Measurements from ENCODE around the gene GCSAM.

Gene GCSAM

DNA sequence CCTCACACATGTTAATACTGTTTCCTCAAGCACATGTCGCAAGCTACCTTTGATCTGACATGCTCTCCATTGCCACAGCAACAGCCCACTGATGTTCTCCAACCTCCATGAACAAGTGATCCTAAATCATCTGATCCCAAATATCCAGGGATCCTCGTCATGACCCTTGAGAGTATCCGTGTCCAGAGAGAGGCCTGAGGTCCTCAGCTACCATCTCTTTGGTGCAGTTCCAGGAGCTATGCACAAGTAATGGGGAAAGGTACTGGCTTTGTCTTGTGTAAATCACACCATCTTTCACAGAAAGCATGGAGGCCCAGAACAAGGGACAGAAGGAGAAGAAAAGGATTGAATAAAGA, 2.4 kb downstream of the GCSAM start:
- TF ChIP-seq TCF12 (IDR thresholded peaks at IDR 0.05; ENCODE audit: low read depth) = no peak
- no peak for TF ChIP-seq EGR1 (IDR thresholded peaks at IDR 0.05)

DNA sequence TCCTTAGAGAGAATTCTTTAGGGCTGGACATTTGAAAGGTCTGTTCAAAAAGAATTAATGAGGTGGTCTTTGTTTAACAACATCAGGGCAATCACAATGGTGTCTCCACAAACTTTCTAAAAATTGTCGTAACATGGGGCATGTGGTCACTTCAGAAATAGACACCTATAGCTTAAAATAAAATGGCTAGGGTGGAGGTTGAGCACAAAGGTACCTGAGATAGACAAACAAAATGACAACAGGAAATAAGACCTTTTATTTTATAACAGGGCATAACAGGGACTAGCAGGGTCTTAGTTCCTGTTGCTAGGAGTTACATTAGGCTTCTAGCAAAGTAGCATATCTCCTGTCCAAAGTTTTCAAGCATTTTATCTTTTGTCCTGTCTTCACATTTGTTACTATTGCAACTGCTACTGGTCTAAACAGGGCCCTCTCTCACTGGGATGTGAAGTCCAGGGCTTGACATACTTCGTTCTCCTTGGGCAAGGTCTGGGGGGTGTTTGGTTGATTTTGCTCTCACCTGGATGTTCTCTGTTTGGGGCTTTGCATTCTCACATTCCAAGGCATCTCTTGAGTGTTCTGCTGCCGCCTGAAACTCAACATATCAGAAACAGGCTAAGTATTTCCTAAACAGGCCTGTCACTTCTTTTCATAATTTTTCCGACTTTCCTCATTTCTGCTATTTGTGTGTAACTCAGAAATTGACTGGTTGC, 3.0 kb downstream of the GCSAM start:
- no peak for TF ChIP-seq YY1 (IDR thresholded peaks at IDR 0.05; ENCODE audit: low read depth)
- TF ChIP-seq FOXM1 (IDR thresholded peaks at IDR 0.05; ENCODE audit: borderline replicate concordance, low read depth) = no peak
- TF ChIP-seq CEBPB (IDR thresholded peaks at IDR 0.05) = no peak
- TF ChIP-seq RAD21 (IDR thresholded peaks at IDR 0.05; ENCODE audit: low read depth) = no peak
- TF ChIP-seq, protein P1, sequence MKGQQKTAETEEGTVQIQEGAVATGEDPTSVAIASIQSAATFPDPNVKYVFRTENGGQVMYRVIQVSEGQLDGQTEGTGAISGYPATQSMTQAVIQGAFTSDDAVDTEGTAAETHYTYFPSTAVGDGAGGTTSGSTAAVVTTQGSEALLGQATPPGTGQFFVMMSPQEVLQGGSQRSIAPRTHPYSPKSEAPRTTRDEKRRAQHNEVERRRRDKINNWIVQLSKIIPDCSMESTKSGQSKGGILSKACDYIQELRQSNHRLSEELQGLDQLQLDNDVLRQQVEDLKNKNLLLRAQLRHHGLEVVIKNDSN (IDR thresholded peaks at IDR 0.05) = no peak
- TF ChIP-seq TCF12 (IDR thresholded peaks at IDR 0.05; ENCODE audit: low read depth) = no peak
- TF ChIP-seq CREB1 (IDR thresholded peaks at IDR 0.05; ENCODE audit: low read depth) = no peak
- TF ChIP-seq TAF1 (IDR thresholded peaks at IDR 0.05; ENCODE audit: low read depth) = no peak
- TF ChIP-seq, protein P2, sequence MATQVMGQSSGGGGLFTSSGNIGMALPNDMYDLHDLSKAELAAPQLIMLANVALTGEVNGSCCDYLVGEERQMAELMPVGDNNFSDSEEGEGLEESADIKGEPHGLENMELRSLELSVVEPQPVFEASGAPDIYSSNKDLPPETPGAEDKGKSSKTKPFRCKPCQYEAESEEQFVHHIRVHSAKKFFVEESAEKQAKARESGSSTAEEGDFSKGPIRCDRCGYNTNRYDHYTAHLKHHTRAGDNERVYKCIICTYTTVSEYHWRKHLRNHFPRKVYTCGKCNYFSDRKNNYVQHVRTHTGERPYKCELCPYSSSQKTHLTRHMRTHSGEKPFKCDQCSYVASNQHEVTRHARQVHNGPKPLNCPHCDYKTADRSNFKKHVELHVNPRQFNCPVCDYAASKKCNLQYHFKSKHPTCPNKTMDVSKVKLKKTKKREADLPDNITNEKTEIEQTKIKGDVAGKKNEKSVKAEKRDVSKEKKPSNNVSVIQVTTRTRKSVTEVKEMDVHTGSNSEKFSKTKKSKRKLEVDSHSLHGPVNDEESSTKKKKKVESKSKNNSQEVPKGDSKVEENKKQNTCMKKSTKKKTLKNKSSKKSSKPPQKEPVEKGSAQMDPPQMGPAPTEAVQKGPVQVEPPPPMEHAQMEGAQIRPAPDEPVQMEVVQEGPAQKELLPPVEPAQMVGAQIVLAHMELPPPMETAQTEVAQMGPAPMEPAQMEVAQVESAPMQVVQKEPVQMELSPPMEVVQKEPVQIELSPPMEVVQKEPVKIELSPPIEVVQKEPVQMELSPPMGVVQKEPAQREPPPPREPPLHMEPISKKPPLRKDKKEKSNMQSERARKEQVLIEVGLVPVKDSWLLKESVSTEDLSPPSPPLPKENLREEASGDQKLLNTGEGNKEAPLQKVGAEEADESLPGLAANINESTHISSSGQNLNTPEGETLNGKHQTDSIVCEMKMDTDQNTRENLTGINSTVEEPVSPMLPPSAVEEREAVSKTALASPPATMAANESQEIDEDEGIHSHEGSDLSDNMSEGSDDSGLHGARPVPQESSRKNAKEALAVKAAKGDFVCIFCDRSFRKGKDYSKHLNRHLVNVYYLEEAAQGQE (IDR thresholded peaks at IDR 0.05; ENCODE audit: low read depth) = no peak
- no peak for TF ChIP-seq EP300 (IDR thresholded peaks at IDR 0.05; ENCODE audit: borderline replicate concordance)
- TF ChIP-seq TEAD4 (IDR thresholded peaks at IDR 0.05) = no peak
- TF ChIP-seq, protein P3, sequence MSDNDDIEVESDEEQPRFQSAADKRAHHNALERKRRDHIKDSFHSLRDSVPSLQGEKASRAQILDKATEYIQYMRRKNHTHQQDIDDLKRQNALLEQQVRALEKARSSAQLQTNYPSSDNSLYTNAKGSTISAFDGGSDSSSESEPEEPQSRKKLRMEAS (IDR thresholded peaks at IDR 0.05) = no peak
- TF ChIP-seq EGR1 (IDR thresholded peaks at IDR 0.05) = no peak
- no peak for TF ChIP-seq ZBTB7A (IDR thresholded peaks at IDR 0.05; ENCODE audit: low read depth)
- TF ChIP-seq NFIC (IDR thresholded peaks at IDR 0.05) = no peak

DNA sequence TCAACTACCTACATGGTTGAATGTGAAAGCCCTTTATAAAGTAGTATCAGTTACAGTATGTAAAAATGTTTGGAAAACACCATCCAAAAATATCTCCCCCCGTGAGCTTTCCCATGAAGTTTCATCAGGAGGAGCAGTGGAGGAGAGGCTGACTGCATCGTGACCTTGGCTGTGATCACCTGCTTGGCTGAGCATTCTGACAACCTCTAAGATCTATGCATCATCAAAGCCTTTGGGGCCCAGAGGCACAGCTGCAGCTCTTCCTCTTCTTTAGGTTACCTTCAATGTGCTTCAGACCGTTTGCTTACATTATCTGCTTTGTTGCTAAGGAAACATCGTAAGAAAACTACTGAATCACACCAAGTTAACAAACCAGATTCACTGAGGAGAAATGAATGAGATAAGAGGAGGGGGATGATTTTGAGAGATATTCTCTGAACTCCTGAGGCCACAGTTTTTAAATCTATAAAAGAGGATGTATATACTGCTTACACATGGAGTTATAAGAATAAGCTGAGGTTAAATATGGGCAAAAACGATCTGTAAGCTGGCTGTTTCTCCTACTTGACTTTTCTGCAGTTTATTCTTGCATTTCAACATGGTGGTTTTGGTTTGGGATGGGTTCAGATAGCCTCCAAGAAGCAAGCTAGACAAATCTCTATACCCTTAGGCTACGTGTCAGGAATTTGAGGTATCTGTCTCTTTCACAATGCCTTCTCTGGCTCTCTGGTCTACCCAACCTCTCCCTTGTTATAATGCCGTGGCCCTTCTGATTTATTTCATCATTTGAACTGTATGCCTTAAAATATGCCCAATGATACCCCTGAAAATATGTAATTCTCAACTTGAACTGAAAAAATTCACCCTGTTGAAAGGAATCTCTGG, 4.0 kb downstream of the GCSAM start:
- TF ChIP-seq TAF1 (IDR thresholded peaks at IDR 0.05; ENCODE audit: low read depth) (no peak), CEBPB (IDR thresholded peaks at IDR 0.05) (no peak), FOXM1 (IDR thresholded peaks at IDR 0.05; ENCODE audit: borderline replicate concordance, low read depth) (no peak), EGR1 (IDR thresholded peaks at IDR 0.05) (no peak), EP300 (IDR thresholded peaks at IDR 0.05; ENCODE audit: borderline replicate concordance) (no peak), ZBTB7A (IDR thresholded peaks at IDR 0.05; ENCODE audit: low read depth) (no peak), TEAD4 (IDR thresholded peaks at IDR 0.05) (no peak), RAD21 (IDR thresholded peaks at IDR 0.05; ENCODE audit: low read depth) (no peak)
- TF ChIP-seq, protein P1 (IDR thresholded peaks at IDR 0.05) = no peak
- TF ChIP-seq, protein P2 (IDR thresholded peaks at IDR 0.05; ENCODE audit: low read depth) = no peak
- TF ChIP-seq, protein P3 (IDR thresholded peaks at IDR 0.05) = no peak

DNA sequence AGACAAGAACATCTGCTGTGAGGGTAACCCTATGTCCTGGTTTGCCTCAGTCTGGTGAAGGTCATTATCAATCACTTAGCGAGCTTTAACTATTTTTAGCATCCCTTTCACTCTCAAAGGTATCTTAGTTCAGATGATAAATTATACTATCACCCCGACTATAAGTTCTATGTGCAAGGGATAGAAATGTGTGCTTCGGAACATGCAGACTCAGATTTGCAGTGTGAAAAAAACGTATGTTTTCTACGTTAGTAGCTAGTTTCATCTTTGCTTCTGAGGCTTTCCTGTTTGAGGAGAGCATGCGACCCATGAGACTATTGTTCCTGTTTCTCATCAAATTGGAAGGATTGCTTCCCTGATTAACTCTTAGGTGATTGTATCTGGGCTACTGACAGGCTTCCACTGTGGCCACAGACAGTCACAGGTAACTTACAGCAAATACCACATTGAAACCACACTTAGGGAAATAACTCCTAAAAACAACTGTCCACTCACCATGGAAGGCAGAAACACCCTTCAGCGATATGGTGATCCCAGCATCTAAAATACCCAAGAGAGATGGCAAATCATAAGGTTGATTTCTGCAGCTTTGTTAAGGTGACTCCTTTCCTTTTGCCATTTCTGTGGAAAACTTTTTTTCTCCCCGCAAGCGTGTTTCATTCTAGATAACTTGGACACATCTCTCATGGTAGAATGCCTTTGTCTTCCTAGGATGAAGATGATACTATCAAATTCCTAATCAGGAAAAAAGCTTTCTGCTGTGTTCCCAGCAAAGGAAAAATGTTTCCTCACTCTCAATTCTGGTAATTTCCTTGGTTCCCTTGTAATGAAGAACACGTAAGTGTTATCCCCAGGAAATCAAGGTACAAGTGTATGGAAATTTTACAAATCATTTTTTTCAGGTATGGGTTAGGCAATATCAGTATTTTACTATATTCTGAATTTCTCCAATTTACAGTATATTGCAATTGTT, 5.2 kb downstream of the GCSAM start:
- TF ChIP-seq TAF1 (IDR thresholded peaks at IDR 0.05; ENCODE audit: low read depth) = no peak
- no peak for TF ChIP-seq FOXM1 (IDR thresholded peaks at IDR 0.05; ENCODE audit: borderline replicate concordance, low read depth)
- TF ChIP-seq TEAD4 (IDR thresholded peaks at IDR 0.05) = no peak
- TF ChIP-seq, protein P2 (IDR thresholded peaks at IDR 0.05; ENCODE audit: low read depth) = no peak
- TF ChIP-seq CREB1 (IDR thresholded peaks at IDR 0.05; ENCODE audit: low read depth) = no peak
- TF ChIP-seq NFIC (IDR thresholded peaks at IDR 0.05) = no peak
- TF ChIP-seq EP300 (IDR thresholded peaks at IDR 0.05; ENCODE audit: borderline replicate concordance) = no peak
- TF ChIP-seq CEBPB (IDR thresholded peaks at IDR 0.05) = no peak
- TF ChIP-seq, protein P3 (IDR thresholded peaks at IDR 0.05) = no peak
- TF ChIP-seq ZBTB7A (IDR thresholded peaks at IDR 0.05; ENCODE audit: low read depth) = no peak
- TF ChIP-seq YY1 (IDR thresholded peaks at IDR 0.05; ENCODE audit: low read depth) = no peak

Measured in Ishikawa (cell line).